ENCODE data around the gene NDUFS6. TPM values are rescaled to one million over a fixed set of nuclear protein-coding genes. Genes with fewer than 3 reads are reported as not detected.

The NDUFS6 gene
- polyA plus RNA-seq, 3 donors from 2014 or later, result 75.8 to 96.0 (median 89.8) TPM

- no peaks in the 10 kb centered on the region for H3K9me3 Mint-ChIP-seq
- peaks cover 1 to 2% of the 10 kb centered on the region in 2 donors for H3K4me1 Mint-ChIP-seq
- no peak overlapping the region for H3K4me3 Mint-ChIP-seq
- H3K27me3 Mint-ChIP-seq (ENCODE audit: low read depth in 3 of 3), result no peaks in the 10 kb centered on the region
- H3K36me3 Mint-ChIP-seq, result peaks cover 5 to 31% (median 13%) of the 10 kb centered on the region in 3 donors
- no peak overlapping the region for H3K27ac Mint-ChIP-seq
- DNase-seq, result no peak
These were observed 23.1 kb downstream of the NDUFS6 start for GRCh38 chr5:1824109-1824821.

GRCh38 chr5:1824903-1825841, 24.0 kb downstream of the NDUFS6 start:
- Mint-ChIP-seq H3K36me3 (peaks cover 11 to 28% (median 13%) of the 10 kb centered on the region in 3 donors), H3K9me3 (no peaks in the 10 kb centered on the region), H3K27me3 (ENCODE audit: low read depth in 3 of 3) (no peaks in the 10 kb centered on the region), H3K4me1 (peaks cover 0 to 1% of the 10 kb centered on the region in 2 donors), H3K27ac (no peak overlapping the region), H3K4me3 (no peak overlapping the region)
- no peak for DNase-seq

- Mint-ChIP-seq H3K27me3 (ENCODE audit: low read depth in 3 of 3) (no peaks in the 10 kb centered on the region), H3K4me1 (peaks cover 0 to 1% of the 10 kb centered on the region in 2 donors), H3K27ac (no peak overlapping the region), H3K4me3 (no peak overlapping the region), H3K36me3 (peaks cover 10 to 25% (median 17%) of the 10 kb centered on the region in 3 donors), H3K9me3 (no peaks in the 10 kb centered on the region)
- no peak for DNase-seq
These were observed 25.2 kb downstream of the NDUFS6 start for GRCh38 chr5:1826235-1826980.

- no peak for DNase-seq
- Mint-ChIP-seq H3K27me3 (ENCODE audit: low read depth in 3 of 3) (peaks cover 0 to 2% (median 0%) of the 10 kb centered on the region in 3 donors), H3K27ac (no peak overlapping the region), H3K4me3 (no peak overlapping the region), H3K4me1 (peaks cover 2 to 3% of the 10 kb centered on the region in 2 donors), H3K36me3 (peaks cover 3 to 17% (median 17%) of the 10 kb centered on the region in 3 donors), H3K9me3 (no peaks in the 10 kb centered on the region)
These were observed 26.0 kb downstream of the NDUFS6 start for GRCh38 chr5:1827025-1827885.

GRCh38 chr5:1827886-1828397, 26.7 kb downstream of the NDUFS6 start:
- no peak overlapping the region for H3K4me3 Mint-ChIP-seq
- no peaks in the 10 kb centered on the region for H3K9me3 Mint-ChIP-seq
- no peak overlapping the region for H3K27ac Mint-ChIP-seq
- peaks cover 0 to 2% (median 0%) of the 10 kb centered on the region in 3 donors for H3K27me3 Mint-ChIP-seq (ENCODE audit: low read depth in 3 of 3)
- DNase-seq, result no peak
- H3K36me3 Mint-ChIP-seq, result peaks cover 3 to 17% (median 14%) of the 10 kb centered on the region in 3 donors
- peaks cover 5 to 10% of the 10 kb centered on the region in 2 donors for H3K4me1 Mint-ChIP-seq

- Mint-ChIP-seq H3K4me3 (no peak overlapping the region), H3K27me3 (ENCODE audit: low read depth in 3 of 3) (peaks cover 0 to 2% (median 0%) of the 10 kb centered on the region in 3 donors), H3K36me3 (peaks cover 3 to 17% (median 14%) of the 10 kb centered on the region in 3 donors), H3K27ac (no peak overlapping the region), H3K9me3 (no peaks in the 10 kb centered on the region), H3K4me1 (peaks cover 5 to 10% of the 10 kb centered on the region in 2 donors)
- no peak for DNase-seq
These were observed 29.5 kb downstream of the NDUFS6 start for GRCh38 chr5:1830571-1831228.

GRCh38 chr5:1831257-1831656, 30.1 kb downstream of the NDUFS6 start:
- Mint-ChIP-seq H3K4me1 (peaks cover 5 to 10% of the 10 kb centered on the region in 2 donors), H3K9me3 (no peaks in the 10 kb centered on the region), H3K4me3 (no peak overlapping the region), H3K36me3 (peaks cover 3 to 17% (median 10%) of the 10 kb centered on the region in 3 donors), H3K27ac (no peak overlapping the region), H3K27me3 (ENCODE audit: low read depth in 3 of 3) (peaks cover 0 to 2% (median 0%) of the 10 kb centered on the region in 3 donors)
- DNase-seq, result no peak

GRCh38 chr5:1831677-1832313, 30.6 kb downstream of the NDUFS6 start:
- Mint-ChIP-seq H3K27me3 (ENCODE audit: low read depth in 3 of 3) (peaks cover 0 to 2% (median 0%) of the 10 kb centered on the region in 3 donors), H3K9me3 (no peaks in the 10 kb centered on the region), H3K4me1 (peaks cover 5 to 10% of the 10 kb centered on the region in 2 donors), H3K4me3 (no peak overlapping the region), H3K36me3 (peaks cover 3 to 17% (median 10%) of the 10 kb centered on the region in 3 donors), H3K27ac (no peak overlapping the region)
- no peak for DNase-seq

- H3K4me3 Mint-ChIP-seq, result peak overlapping the region in 2 of 5 donors; percentile 53 to 65
- peaks cover 4 to 10% of the 10 kb centered on the region in 2 donors for H3K4me1 Mint-ChIP-seq
These were observed 31.5 kb downstream of the NDUFS6 start for GRCh38 chr5:1832511-1833250.

GRCh38 chr5:1833264-1834021, 32.2 kb downstream of the NDUFS6 start:
- H3K9me3 Mint-ChIP-seq, result no peaks in the 10 kb centered on the region
- no peak overlapping the region for H3K4me3 Mint-ChIP-seq
- H3K4me1 Mint-ChIP-seq, result peaks cover 4 to 10% of the 10 kb centered on the region in 2 donors
- H3K27ac Mint-ChIP-seq, result no peak overlapping the region
- peaks cover 0 to 2% (median 2%) of the 10 kb centered on the region in 3 donors for H3K27me3 Mint-ChIP-seq (ENCODE audit: low read depth in 3 of 3)
- H3K36me3 Mint-ChIP-seq, result peaks cover 3 to 11% (median 10%) of the 10 kb centered on the region in 3 donors
- DNase-seq, result no peak

More at GRCh38 chr5:1832511-1833250, 31.5 kb downstream of the NDUFS6 start:
- Mint-ChIP-seq H3K9me3 (no peaks in the 10 kb centered on the region), H3K27ac (no peak overlapping the region), H3K36me3 (peaks cover 3 to 11% (median 10%) of the 10 kb centered on the region in 3 donors), H3K27me3 (ENCODE audit: low read depth in 3 of 3) (peaks cover 0 to 2% (median 0%) of the 10 kb centered on the region in 3 donors)
- DNase-seq, result peak; percentile 6 to 14 (median 6)

Measured in immature natural killer cell (primary cell).